ENCODE data around the gene OSBPL5. TPM values are rescaled to one million over a fixed set of nuclear protein-coding genes. Genes with fewer than 3 reads are reported as not detected.
A peak's percentile ranks its signal among the peaks of the same experiment; 100 is the strongest.

OSBPL5 gene
- total RNA-seq, 3 donors from 2014 or later (not counting 1 experiment from before 2014, with no cell fraction given): 375 to 522 (median 377) TPM

GRCh38 chr11:3049430-3050243 lies 115.5 kb downstream of the OSBPL5 start:
- peaks cover 23% of the 10 kb centered on the region for H3K4me1 ChIP-seq (ENCODE audit: control insufficient read depth, insufficient read depth, low read length)
- peak overlapping the region; percentile 78 for H3K27ac ChIP-seq (ENCODE audit: low read length)
- peaks cover 6% of the 10 kb centered on the region for H3K36me3 ChIP-seq (ENCODE audit: control insufficient read depth, insufficient read depth, low read length)
- H3K9me3 ChIP-seq (ENCODE audit: control insufficient read depth, insufficient read depth, low read length): no peaks in the 10 kb centered on the region
- Mint-ChIP-seq H3K27me3 (ENCODE audit: low read depth in 2 of 2) (no peaks in the 10 kb centered on the region), H3K4me3 (no peak overlapping the region), H3K36me3 (no peaks in the 10 kb centered on the region), H3K27ac (peak overlapping the region; percentile 5 to 49), H3K9me3 (no peaks in the 10 kb centered on the region), H3K4me1 (peaks cover 27 to 41% of the 10 kb centered on the region in 2 donors)
- ATAC-seq: peak; percentile 72 to 93 (median 90)
- no peak overlapping the region for H3K4me3 ChIP-seq (ENCODE audit: low read length)
- intact Hi-C loops (cut with micrococcal nuclease): no loop called here
- no peaks in the 10 kb centered on the region for H3K27me3 ChIP-seq (ENCODE audit: control insufficient read depth, insufficient read depth, low read length)
- DNase-seq: peak in 1 of 2 donors; percentile 89
- WGBS (ENCODE audit: insufficient coverage): 73% methylated on average over 18 of the region's 18 CpGs
- no peak for TF ChIP-seq CTCF (IDR thresholded peaks at IDR 0.05)

- Mint-ChIP-seq H3K4me1 (peaks cover 16 to 48% of the 10 kb centered on the region in 2 donors), H3K27me3 (ENCODE audit: low read depth in 2 of 2) (no peaks in the 10 kb centered on the region), H3K36me3 (no peaks in the 10 kb centered on the region), H3K4me3 (no peak overlapping the region), H3K27ac (no peak overlapping the region), H3K9me3 (no peaks in the 10 kb centered on the region)
- no peak for TF ChIP-seq CTCF (IDR thresholded peaks at IDR 0.05)
- intact Hi-C loops (cut with micrococcal nuclease): no loop called here
- Histone ChIP-seq H3K27ac (ENCODE audit: low read length) (no peak overlapping the region), H3K4me3 (ENCODE audit: low read length) (no peak overlapping the region), H3K9me3 (ENCODE audit: control insufficient read depth, insufficient read depth, low read length) (no peaks in the 10 kb centered on the region), H3K27me3 (ENCODE audit: control insufficient read depth, insufficient read depth, low read length) (no peaks in the 10 kb centered on the region), H3K4me1 (ENCODE audit: control insufficient read depth, insufficient read depth, low read length) (peaks cover 23% of the 10 kb centered on the region), H3K36me3 (ENCODE audit: control insufficient read depth, insufficient read depth, low read length) (peaks cover 8% of the 10 kb centered on the region)
- WGBS (ENCODE audit: insufficient coverage): 96% methylated on average over 16 of the region's 16 CpGs
- ATAC-seq: no peak
- DNase-seq: no peak
Measured at GRCh38 chr11:3047637-3048036, 117.5 kb downstream of the OSBPL5 start.

- H3K27ac Mint-ChIP-seq: no peak overlapping the region
Measured at GRCh38 chr11:3046641-3047040, 118.5 kb downstream of the OSBPL5 start.

More at GRCh38 chr11:3046641-3047040, 118.5 kb downstream of the OSBPL5 start:
- Mint-ChIP-seq H3K9me3 (no peaks in the 10 kb centered on the region), H3K4me1 (peaks cover 13 to 49% of the 10 kb centered on the region in 2 donors), H3K27me3 (ENCODE audit: low read depth in 2 of 2) (no peaks in the 10 kb centered on the region), H3K36me3 (no peaks in the 10 kb centered on the region), H3K4me3 (no peak overlapping the region)
- Histone ChIP-seq H3K9me3 (ENCODE audit: control insufficient read depth, insufficient read depth, low read length) (no peaks in the 10 kb centered on the region), H3K4me3 (ENCODE audit: low read length) (no peak overlapping the region), H3K36me3 (ENCODE audit: control insufficient read depth, insufficient read depth, low read length) (peaks cover 13% of the 10 kb centered on the region), H3K4me1 (ENCODE audit: control insufficient read depth, insufficient read depth, low read length) (peaks cover 17% of the 10 kb centered on the region), H3K27me3 (ENCODE audit: control insufficient read depth, insufficient read depth, low read length) (no peaks in the 10 kb centered on the region), H3K27ac (ENCODE audit: low read length) (no peak overlapping the region)
- TF ChIP-seq CTCF (IDR thresholded peaks at IDR 0.05): no peak
- intact Hi-C loops (cut with micrococcal nuclease): no loop called here
- DNase-seq (no peak), ATAC-seq (no peak)
- WGBS (ENCODE audit: insufficient coverage): 93% methylated on average over 8 of the region's 8 CpGs
